Measurements from ENCODE around the gene ATP8A2.

Gene ATP8A2

DNA sequence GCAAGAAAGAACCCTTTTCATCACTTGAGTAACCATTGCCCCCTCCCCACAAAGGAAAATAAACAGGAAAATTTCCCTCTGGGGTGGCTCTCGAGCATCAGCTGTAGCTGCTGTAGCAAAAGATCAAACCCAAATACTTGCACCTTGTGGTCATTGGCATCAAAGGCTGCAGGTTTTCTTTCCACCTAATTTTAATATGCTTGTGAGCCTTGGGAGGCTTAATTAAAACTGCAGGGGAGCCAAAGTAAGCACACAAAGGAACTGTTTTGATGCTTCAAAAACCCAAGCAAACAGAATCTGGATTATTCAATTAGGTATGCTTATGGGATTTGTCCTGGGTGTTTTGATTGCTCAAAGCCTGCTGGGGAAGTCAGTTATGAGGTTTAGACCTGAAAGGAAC, 560.6 kb downstream of the ATP8A2 start:
- TF ChIP-seq, protein P1, sequence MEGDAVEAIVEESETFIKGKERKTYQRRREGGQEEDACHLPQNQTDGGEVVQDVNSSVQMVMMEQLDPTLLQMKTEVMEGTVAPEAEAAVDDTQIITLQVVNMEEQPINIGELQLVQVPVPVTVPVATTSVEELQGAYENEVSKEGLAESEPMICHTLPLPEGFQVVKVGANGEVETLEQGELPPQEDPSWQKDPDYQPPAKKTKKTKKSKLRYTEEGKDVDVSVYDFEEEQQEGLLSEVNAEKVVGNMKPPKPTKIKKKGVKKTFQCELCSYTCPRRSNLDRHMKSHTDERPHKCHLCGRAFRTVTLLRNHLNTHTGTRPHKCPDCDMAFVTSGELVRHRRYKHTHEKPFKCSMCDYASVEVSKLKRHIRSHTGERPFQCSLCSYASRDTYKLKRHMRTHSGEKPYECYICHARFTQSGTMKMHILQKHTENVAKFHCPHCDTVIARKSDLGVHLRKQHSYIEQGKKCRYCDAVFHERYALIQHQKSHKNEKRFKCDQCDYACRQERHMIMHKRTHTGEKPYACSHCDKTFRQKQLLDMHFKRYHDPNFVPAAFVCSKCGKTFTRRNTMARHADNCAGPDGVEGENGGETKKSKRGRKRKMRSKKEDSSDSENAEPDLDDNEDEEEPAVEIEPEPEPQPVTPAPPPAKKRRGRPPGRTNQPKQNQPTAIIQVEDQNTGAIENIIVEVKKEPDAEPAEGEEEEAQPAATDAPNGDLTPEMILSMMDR (conservative IDR thresholded peaks at IDR 0.05; ENCODE audit: control insufficient read depth, insufficient read depth, low read depth, low read length) = no peak
- DNase-seq (ENCODE audit: low read depth) = no peak
- no peak overlapping the region for H3K4me3 ChIP-seq (ENCODE audit: control insufficient read depth, low read depth, low read length)

DNA sequence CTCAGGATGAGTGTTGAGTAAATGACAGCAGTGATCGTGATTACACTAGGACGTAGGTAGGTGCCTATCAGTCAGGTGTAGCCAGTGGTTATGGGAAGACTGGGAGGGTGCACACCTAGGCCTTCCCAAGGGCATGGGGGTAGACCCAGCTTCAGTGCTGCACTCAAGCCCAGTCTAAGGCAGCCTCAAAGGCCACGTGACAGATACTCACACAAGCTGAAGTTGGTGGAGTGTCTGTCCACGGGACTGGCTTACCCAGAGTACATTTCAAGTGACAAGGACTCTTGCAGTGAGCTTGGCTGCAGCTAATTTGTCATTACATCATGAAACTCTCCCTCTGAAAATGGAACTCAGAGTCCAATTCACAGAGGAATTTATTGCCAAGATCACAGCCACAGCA, 561.7 kb downstream of the ATP8A2 start:
- H3K4me3 ChIP-seq (ENCODE audit: control insufficient read depth, low read depth, low read length) = no peak overlapping the region
- no peak for DNase-seq (ENCODE audit: low read depth)
- TF ChIP-seq, protein P1 (conservative IDR thresholded peaks at IDR 0.05; ENCODE audit: control insufficient read depth, insufficient read depth, low read depth, low read length) = no peak

DNA sequence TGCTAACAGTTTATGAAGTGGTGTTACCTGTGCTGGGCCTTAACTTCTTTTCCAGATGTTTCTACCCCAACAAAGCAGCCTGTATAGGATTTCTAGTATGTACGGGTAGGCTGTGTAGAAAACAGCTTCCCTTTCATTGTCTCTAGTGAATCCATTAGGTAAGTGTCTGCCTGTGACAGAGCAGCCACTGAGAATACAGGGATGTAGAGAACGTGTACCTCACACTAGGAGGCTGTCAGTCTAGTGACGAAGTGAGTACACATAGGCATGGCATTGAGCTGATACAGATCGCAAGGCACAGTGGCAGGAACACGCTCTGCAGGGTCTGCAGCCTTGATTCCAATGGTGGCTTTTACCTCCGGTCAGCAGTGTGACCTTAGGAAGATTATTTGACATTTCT, 562.4 kb downstream of the ATP8A2 start:
- no peak overlapping the region for H3K4me3 ChIP-seq (ENCODE audit: control insufficient read depth, low read depth, low read length)
- no peak for DNase-seq (ENCODE audit: low read depth)
- TF ChIP-seq, protein P1 (conservative IDR thresholded peaks at IDR 0.05; ENCODE audit: control insufficient read depth, insufficient read depth, low read depth, low read length) = no peak

DNA sequence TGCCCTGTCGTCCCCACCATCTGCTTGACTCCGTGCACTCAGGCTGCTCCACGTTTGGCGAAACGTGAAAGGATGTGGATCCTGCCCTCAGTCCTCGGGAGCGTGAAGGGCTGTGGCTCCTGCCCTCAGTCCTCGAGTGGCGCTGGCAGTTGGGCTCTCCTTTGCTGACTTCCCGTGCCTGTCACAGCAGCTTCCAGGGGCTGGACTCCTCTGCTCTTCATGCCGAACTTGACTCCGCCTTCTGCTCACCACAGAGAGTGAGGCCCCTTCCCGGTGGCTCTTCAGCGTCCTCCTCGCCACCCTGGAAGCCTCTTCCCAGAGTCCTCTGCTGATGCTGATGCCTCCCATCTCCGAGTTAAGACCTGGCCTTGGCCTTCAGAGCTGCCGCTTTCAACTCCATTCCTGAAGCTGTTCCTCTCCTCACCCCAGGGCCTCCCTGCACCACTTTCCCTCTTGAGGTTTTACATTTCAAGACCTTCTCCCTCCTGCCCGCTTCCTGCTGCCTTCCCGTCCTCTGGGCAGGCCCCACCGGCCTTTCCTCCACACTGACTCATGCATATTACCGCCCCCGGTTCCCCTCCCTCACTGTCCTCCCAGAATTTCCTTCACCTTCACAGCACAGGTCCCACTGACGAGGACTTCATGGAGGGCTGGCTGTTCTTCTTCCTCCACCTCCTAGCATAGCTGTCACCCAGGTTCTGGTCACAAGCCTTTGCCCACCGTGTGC, 568.4 kb downstream of the ATP8A2 start:
- no peak for DNase-seq (ENCODE audit: low read depth)
- no peak overlapping the region for H3K4me3 ChIP-seq (ENCODE audit: control insufficient read depth, low read depth, low read length)
- TF ChIP-seq, protein P1 (conservative IDR thresholded peaks at IDR 0.05; ENCODE audit: control insufficient read depth, insufficient read depth, low read depth, low read length) = no peak

DNA sequence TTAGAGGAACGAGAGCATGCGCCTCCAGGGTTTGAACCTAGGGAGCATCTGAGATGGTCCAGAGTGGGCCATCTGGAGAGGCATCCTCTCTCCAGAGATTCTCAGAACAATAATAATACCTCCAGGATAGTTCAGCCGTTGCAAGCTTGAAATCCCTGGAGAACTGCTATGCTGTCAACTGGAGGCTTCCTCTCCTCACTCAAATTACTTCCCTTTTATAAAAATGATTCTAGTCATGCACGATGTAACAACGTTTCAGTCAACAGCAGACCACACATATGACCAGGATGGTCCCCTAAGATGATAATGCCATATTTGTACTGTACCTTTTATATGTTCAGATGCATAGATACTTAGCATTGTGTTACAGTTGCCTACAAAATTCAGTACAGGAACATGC, 571.3 kb downstream of the ATP8A2 start:
- no peak overlapping the region for H3K4me3 ChIP-seq (ENCODE audit: control insufficient read depth, low read depth, low read length)
- no peak for DNase-seq (ENCODE audit: low read depth)
- TF ChIP-seq, protein P1 (conservative IDR thresholded peaks at IDR 0.05; ENCODE audit: control insufficient read depth, insufficient read depth, low read depth, low read length) = no peak

DNA sequence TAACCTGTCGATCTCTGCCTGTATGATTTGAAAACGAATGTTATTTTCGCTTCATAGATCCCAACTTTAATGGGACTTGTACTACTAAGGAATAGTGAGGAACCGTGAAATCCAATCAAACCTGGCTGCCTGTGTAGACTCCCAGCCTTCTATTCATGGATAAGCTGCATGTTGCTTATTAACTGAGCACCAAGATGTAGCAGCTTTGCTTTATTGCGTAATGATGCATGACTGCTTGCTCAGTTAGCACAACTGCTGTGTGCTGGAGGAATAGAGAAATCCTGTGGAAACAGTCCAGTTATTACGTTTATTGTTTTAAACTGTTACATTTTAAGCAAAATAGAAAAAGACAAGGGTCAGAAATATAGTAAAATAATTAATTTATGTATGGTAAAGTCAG, 571.9 kb downstream of the ATP8A2 start:
- H3K4me3 ChIP-seq (ENCODE audit: control insufficient read depth, low read depth, low read length) = no peak overlapping the region
- TF ChIP-seq, protein P1 (conservative IDR thresholded peaks at IDR 0.05; ENCODE audit: control insufficient read depth, insufficient read depth, low read depth, low read length) = no peak
- DNase-seq (ENCODE audit: low read depth) = no peak
